T-helper 2 cell (primary cell): ENCODE data around the gene ACTL6B.
A peak's percentile ranks its signal among the peaks of the same experiment; 100 is the strongest.

Source experiments
- DNase-seq, 5 experiments: peaks; one replicate each; pipeline versions ENCODE4 v3.0.0 to v3.0.0-alpha.2; 2012 to 2022

ACTL6B gene

DNA sequence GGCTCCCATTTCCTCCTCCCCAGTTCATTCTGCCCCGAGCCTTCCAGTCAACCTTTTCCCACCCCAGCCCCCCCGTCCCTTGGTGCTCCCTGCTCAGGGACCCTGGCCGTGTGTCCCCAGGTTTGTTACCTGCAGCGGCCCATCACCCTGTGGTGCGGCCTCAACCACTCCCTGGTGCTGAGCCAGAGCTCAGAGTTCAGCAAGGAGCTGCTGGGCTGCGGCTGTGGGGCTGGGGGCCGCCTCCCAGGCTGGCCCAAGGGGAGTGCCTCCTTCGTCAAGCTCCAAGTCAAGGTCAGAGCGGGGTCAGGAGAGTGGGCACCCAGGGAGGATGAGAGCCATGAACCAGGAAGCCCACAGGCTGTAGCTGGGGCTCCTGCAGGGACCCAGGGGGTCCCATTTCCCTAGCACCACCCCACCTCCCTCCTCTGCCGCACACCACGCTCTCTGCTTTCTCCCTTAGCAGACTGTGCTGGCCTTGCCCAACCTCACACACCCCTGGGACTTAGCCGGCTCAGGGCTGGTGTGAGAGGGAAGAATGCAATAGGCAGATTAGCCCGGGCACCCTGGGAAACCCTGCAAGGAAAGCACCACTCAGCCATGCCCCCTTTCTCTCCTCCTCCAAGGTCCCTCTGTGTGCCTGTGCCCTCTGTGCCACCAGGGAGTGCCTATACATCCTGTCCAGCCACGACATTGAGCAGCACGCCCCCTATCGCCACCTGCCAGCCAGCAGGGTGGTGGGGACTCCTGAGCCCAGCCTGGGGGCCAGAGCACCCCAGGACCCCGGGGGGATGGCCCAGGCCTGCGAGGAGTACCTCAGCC, 56.1 kb downstream of the ACTL6B start:
- DNase-seq, result no peak

- DNase-seq, result peak in 1 of 5 experiments; percentile 38
Observed at GRCh38 chr7:100598425-100598824, 57.8 kb downstream of the ACTL6B start.

GRCh38 chr7:100595188-100595587, 61.1 kb downstream of the ACTL6B start:
- no peak for DNase-seq
